Spinal cord (tissue), 10 donors: ENCODE data around the gene OVCA2. TPM values are rescaled to one million over a fixed set of nuclear protein-coding genes. Genes with fewer than 3 reads are reported as not detected.

Experiments used
- DNase-seq, 6 donors: peaks; one replicate each; pipeline versions ENCODE4 v3.0.0 to v3.0.0-alpha.2; 2013 to 2015; ENCODE audit warnings: low spot score in 6 of 6, low read depth in 4 of 6
- H3K27ac ChIP-seq: one replicate; pipeline ENCODE4 v1.5.1; 2013; ENCODE audit warnings: low read depth, low read length, control low read depth
- H3K27me3 ChIP-seq: one replicate; pipeline ENCODE4 v1.6.1; 2013; ENCODE audit warnings: low read length; ENCODE audit not compliant: control insufficient read depth, insufficient read depth
- H3K36me3 ChIP-seq: one replicate; pipeline ENCODE4 v1.6.1; 2013; ENCODE audit warnings: low read length; ENCODE audit not compliant: control insufficient read depth, insufficient read depth
- H3K4me1 ChIP-seq: one replicate; pipeline ENCODE4 v1.6.1; 2013; ENCODE audit warnings: low read length; ENCODE audit not compliant: control insufficient read depth, insufficient read depth
- H3K4me3 ChIP-seq: one replicate; pipeline ENCODE4 v1.5.1; 2013; ENCODE audit warnings: low read depth, low read length, control low read depth
- H3K9me3 ChIP-seq: one replicate; pipeline ENCODE4 v1.6.1; 2013; ENCODE audit warnings: low read length; ENCODE audit not compliant: control insufficient read depth, insufficient read depth
- WGBS: methylation state at CpG from one replicate; pipeline ENCODE4 v1.1.5; 2013; ENCODE audit warnings: missing lambda C conversion rate; ENCODE audit not compliant: insufficient coverage; 5-methylcytosine and 5-hydroxymethylcytosine counted together
- polyA plus RNA-seq, 2 donors: library from polyadenylated mRNA; unstranded; fragments of 120-200 nt; gene quantifications; one replicate each; pipeline ENCODE4 v1.2.1, GENCODE V29; 2013; ENCODE audit not compliant: insufficient read length in 2 of 2
- total RNA-seq, 2 donors: library from RNA; depleted of rRNA in 1 of 2; stranded (reverse); fragments of 120-200 nt in 1 of 2; fragments of >200 nt in 1 of 2; gene quantifications; one replicate each; pipeline versions ENCODE4 v1.2.3 to v1.2.4, GENCODE V29; 2013 to 2014
- donor health status: healthy.

Gene OVCA2
- total and polyA plus RNA-seq, 4 donors: 14.7 to 36.4 (median 15.8) TPM

DNA sequence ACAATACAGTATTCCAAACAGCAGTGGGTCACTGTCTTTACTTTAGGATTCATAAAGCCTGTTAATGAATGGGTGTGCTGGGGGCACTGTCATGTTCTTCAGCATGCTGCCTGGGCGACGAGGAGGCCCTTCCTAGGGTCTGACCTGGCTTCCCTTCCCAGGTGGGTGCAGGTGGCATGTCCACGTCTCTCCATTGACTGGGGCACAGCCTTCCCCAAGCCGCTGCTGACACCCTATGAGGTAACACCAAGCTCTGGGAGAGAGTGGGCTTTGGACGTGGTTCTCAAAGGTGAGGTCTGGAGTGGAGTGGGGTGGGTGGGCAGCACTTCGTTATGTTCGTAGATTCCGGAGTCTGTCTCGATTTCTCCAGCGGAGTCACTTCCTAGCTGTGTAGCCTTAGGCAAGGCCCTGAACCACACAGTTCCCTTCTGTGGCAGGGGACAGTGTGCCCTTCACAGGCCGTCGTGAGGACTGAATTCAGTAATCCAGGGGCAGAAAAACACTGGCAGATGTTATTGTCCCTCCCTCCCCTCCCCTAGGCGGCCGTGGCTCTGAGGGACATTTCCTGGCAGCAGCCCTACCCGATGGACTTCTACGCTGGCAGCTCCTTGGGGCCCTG lies 771 bp upstream of the OVCA2 start:
- Histone ChIP-seq H3K36me3 (peaks cover 67% of the 10 kb centered on the region), H3K27me3 (no peaks in the 10 kb centered on the region), H3K27ac (peak overlapping the region; percentile 89), H3K4me3 (peak overlapping the region; percentile 73), H3K9me3 (no peaks in the 10 kb centered on the region), H3K4me1 (peaks cover 37% of the 10 kb centered on the region)
- 46% methylated on average over 13 of the region's 16 CpGs for WGBS
- DNase-seq: no peak

DNA sequence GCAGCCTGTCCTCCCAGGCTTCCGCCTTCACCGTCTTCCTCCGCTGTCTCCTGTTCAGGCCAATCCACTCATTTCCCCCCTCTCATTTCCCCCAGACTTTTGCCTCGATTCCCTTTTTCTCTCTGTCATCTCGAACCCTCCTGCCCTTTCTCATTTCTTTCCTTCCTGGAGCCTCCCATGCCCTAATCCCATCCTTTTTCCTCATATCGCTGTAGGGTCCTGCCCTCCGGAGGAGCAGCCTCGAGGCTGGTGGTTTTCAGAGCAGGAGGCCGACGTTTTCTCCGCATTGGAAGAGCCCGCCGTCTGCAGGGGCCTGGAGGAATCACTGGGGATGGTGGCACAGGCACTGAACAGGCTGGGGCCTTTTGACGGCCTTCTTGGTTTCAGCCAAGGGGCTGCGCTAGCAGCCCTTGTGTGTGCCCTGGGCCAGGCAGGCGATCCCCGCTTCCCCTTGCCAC lies 597 bp downstream of the OVCA2 start:
- H3K36me3 ChIP-seq: peaks cover 63% of the 10 kb centered on the region
- peaks cover 27% of the 10 kb centered on the region for H3K4me1 ChIP-seq
- WGBS: 14% methylated on average over 17 of the region's 17 CpGs
- H3K27ac ChIP-seq: peak overlapping the region; percentile 89
- no peaks in the 10 kb centered on the region for H3K9me3 ChIP-seq
- H3K27me3 ChIP-seq: no peaks in the 10 kb centered on the region
- peak in 2 of 6 donors; percentile 45 to 57 for DNase-seq
- peak overlapping the region; percentile 73 for H3K4me3 ChIP-seq

GRCh38 chr17:2042933-2043332 lies 1.1 kb downstream of the OVCA2 start:
- H3K4me1 ChIP-seq: peaks cover 27% of the 10 kb centered on the region
- no peaks in the 10 kb centered on the region for H3K9me3 ChIP-seq
- peaks cover 64% of the 10 kb centered on the region for H3K36me3 ChIP-seq
- 90% methylated on average over 3 of the region's 5 CpGs for WGBS
- peak overlapping the region; percentile 89 for H3K27ac ChIP-seq
- H3K4me3 ChIP-seq: peak overlapping the region; percentile 73
- no peaks in the 10 kb centered on the region for H3K27me3 ChIP-seq
- no peak for DNase-seq

GRCh38 chr17:2043785-2044184 lies 2.0 kb downstream of the OVCA2 start:
- Histone ChIP-seq H3K36me3 (peaks cover 56% of the 10 kb centered on the region), H3K4me3 (no peak overlapping the region), H3K27ac (no peak overlapping the region), H3K4me1 (peaks cover 34% of the 10 kb centered on the region), H3K27me3 (no peaks in the 10 kb centered on the region), H3K9me3 (no peaks in the 10 kb centered on the region)
- 100% methylated on average over 2 of the region's 6 CpGs for WGBS
- no peak for DNase-seq

DNA sequence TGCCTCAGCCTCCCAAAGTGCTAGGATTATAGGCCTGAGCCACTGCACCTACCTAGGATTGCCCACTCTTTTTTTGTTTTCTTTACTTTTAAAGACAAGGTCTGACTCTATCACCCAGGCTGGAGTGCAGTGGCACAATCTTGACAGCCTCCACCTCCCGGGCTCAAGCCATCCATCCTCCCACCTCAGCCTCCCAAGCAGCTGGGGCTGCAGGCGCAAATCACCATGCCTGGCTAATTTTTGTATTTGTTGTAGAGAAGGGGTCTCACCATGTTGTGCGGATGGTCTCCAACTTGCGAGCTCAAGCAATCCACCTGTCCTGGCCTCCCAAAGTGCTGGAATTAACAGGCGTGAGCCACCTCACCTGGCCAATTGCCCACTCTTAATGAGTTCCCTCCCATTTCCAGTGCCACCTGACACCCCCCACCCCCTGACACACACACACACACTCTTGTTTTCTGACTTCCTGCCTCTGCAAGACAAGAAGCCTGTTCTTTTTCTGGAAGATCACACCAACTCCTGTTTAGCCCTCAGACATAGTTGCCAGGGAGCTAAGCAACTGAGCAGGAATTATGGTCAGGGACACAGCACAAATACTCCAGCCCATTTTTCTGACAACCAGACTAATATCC lies 2.6 kb downstream of the OVCA2 start:
- WGBS: 100% methylated on average over 3 of the region's 5 CpGs
- DNase-seq: no peak

GRCh38 chr17:2047590-2047989 lies 5.8 kb downstream of the OVCA2 start:
- 95% methylated on average over 5 of the region's 6 CpGs for WGBS
- DNase-seq: no peak
- H3K27ac ChIP-seq: no peak overlapping the region

More for the DNA sequence above, 2.6 kb downstream of the OVCA2 start:
- Histone ChIP-seq H3K4me3 (no peak overlapping the region), H3K4me1 (peaks cover 40% of the 10 kb centered on the region), H3K27ac (no peak overlapping the region), H3K36me3 (peaks cover 53% of the 10 kb centered on the region), H3K9me3 (no peaks in the 10 kb centered on the region), H3K27me3 (peaks cover 3% of the 10 kb centered on the region)

GRCh38 chr17:2048805-2049204 lies 7.0 kb downstream of the OVCA2 start:
- Histone ChIP-seq H3K9me3 (no peaks in the 10 kb centered on the region), H3K27ac (no peak overlapping the region), H3K4me1 (peaks cover 35% of the 10 kb centered on the region), H3K4me3 (peak overlapping the region; percentile 66), H3K27me3 (peaks cover 18% of the 10 kb centered on the region), H3K36me3 (peaks cover 28% of the 10 kb centered on the region)
- no CpG with 5 or more reads among the region's 9 CpGs for WGBS
- no peak for DNase-seq

More at GRCh38 chr17:2047590-2047989, 5.8 kb downstream of the OVCA2 start:
- Histone ChIP-seq H3K4me3 (no peak overlapping the region), H3K4me1 (peaks cover 38% of the 10 kb centered on the region), H3K27me3 (peaks cover 10% of the 10 kb centered on the region), H3K36me3 (peaks cover 40% of the 10 kb centered on the region), H3K9me3 (no peaks in the 10 kb centered on the region)

- H3K4me1 ChIP-seq: peaks cover 40% of the 10 kb centered on the region
- peaks cover 25% of the 10 kb centered on the region for H3K27me3 ChIP-seq
- peak in 3 of 6 donors; percentile 65 to 94 (median 94) for DNase-seq
- peaks cover 20% of the 10 kb centered on the region for H3K36me3 ChIP-seq
- 2% methylated on average over 104 of the region's 104 CpGs for WGBS
- no peaks in the 10 kb centered on the region for H3K9me3 ChIP-seq
- H3K27ac ChIP-seq: peak overlapping the region; percentile 69
- peak overlapping the region; percentile 66 for H3K4me3 ChIP-seq
Measured at GRCh38 chr17:2049333-2050299, 7.8 kb downstream of the OVCA2 start.

DNA sequence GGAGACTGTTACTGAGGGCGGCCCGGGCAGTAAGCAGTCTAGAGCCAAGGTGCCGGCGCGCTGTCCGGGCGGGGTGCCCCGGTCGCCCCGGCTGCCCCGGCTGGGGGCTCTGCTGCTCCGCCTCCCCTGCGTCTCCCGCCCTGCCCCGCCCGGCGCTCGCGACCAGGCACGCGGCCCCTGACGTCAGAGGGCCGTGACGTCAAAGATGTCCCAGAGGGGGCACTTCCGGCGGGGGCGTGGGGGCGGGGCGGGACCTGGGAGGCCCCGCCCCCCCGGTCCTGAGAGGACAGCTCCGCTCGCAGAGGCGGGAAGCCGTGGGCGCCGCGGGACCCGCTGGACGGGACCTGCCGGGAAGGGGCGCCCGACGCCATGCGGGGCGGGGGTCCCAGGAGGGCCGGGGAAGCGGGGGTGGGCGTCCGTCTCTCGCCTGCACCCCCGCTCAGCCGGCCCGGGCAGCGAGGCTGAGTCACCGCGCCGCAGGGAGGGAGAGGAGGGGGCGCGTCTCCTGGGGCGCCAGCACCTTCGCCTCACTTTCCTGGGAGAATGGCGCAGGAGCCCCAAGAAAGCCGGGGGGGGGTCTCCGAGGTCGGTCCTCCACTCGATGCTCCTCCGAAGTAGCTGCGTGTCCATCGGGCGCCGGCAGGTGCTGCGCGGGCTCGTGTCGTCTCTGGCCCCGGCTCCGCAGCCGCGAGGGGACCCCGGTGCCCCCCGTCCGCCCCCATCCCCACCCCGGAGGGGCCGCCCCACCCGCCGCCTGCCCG lies 8.7 kb downstream of the OVCA2 start:
- Histone ChIP-seq H3K27ac (no peak overlapping the region), H3K4me3 (peak overlapping the region; percentile 24), H3K27me3 (peaks cover 31% of the 10 kb centered on the region), H3K9me3 (no peaks in the 10 kb centered on the region), H3K36me3 (peaks cover 16% of the 10 kb centered on the region), H3K4me1 (peaks cover 41% of the 10 kb centered on the region)
- WGBS: under 1% methylated on average over 88 of the region's 88 CpGs
- peak in 2 of 6 donors; percentile 93 to 94 for DNase-seq
